ENCODE measurements around the gene TBC1D2.

The TBC1D2 gene

GRCh38 chr9:98154678-98155077 lies 100.8 kb downstream of the TBC1D2 start:
- no peak overlapping the region for H3K9ac ChIP-seq (ENCODE audit: low read length)
- no peak overlapping the region for H3K4me3 ChIP-seq (ENCODE audit: insufficient read depth, low read length, poor library complexity, severe bottlenecking)
- H3F3A ChIP-seq (ENCODE audit: insufficient read depth): no peaks in the 10 kb centered on the region
- no peaks in the 10 kb centered on the region for H3K9me3 ChIP-seq (ENCODE audit: insufficient read depth, low read length)
- no peak for TF ChIP-seq CTCF (IDR thresholded peaks at IDR 0.05; ENCODE audit: insufficient read depth, low read length, poor library complexity, severe bottlenecking)
- no peaks in the 10 kb centered on the region for H3K27me3 ChIP-seq (ENCODE audit: low read length)
- H4K20me1 ChIP-seq (ENCODE audit: low read depth, low read length): no peaks in the 10 kb centered on the region
- no peak overlapping the region for H2AFZ ChIP-seq (ENCODE audit: low read depth, low read length, severe bottlenecking)
- H3K27ac ChIP-seq (ENCODE audit: low read depth, low read length): no peak overlapping the region
- H3K79me2 ChIP-seq (ENCODE audit: insufficient read depth, low read length): no peaks in the 10 kb centered on the region
- H3K4me2 ChIP-seq (ENCODE audit: low read depth, low read length, poor library complexity, severe bottlenecking): no peak overlapping the region
- H3K9me2 ChIP-seq (replicated peaks; ENCODE audit: insufficient read depth, low read length): no peaks in the 10 kb centered on the region
- H3K36me3 ChIP-seq (ENCODE audit: low read length): no peaks in the 10 kb centered on the region

- Histone ChIP-seq H3K27ac (ENCODE audit: low read depth, low read length) (no peak overlapping the region), H3K4me3 (ENCODE audit: insufficient read depth, low read length, poor library complexity, severe bottlenecking) (no peak overlapping the region), H3K79me2 (ENCODE audit: insufficient read depth, low read length) (no peaks in the 10 kb centered on the region), H3K4me2 (ENCODE audit: low read depth, low read length, poor library complexity, severe bottlenecking) (no peak overlapping the region), H4K20me1 (ENCODE audit: low read depth, low read length) (no peaks in the 10 kb centered on the region), H3K9ac (ENCODE audit: low read length) (no peak overlapping the region), H3F3A (ENCODE audit: insufficient read depth) (no peaks in the 10 kb centered on the region), H3K9me2 (replicated peaks; ENCODE audit: insufficient read depth, low read length) (no peaks in the 10 kb centered on the region), H3K27me3 (ENCODE audit: low read length) (no peaks in the 10 kb centered on the region), H2AFZ (ENCODE audit: low read depth, low read length, severe bottlenecking) (no peak overlapping the region), H3K36me3 (ENCODE audit: low read length) (no peaks in the 10 kb centered on the region), H3K9me3 (ENCODE audit: insufficient read depth, low read length) (no peaks in the 10 kb centered on the region)
- TF ChIP-seq EZH2phosphoT487 (conservative IDR thresholded peaks at IDR 0.05; ENCODE audit: low read length) (no peak), CTCF (IDR thresholded peaks at IDR 0.05; ENCODE audit: insufficient read depth, low read length, poor library complexity, severe bottlenecking) (no peak)
Measured at GRCh38 chr9:98152526-98152925, 102.9 kb downstream of the TBC1D2 start.

GRCh38 chr9:98150721-98151120 lies 104.7 kb downstream of the TBC1D2 start:
- Histone ChIP-seq H3K79me2 (ENCODE audit: insufficient read depth, low read length) (no peaks in the 10 kb centered on the region), H4K20me1 (ENCODE audit: low read depth, low read length) (no peaks in the 10 kb centered on the region), H3K27ac (ENCODE audit: low read depth, low read length) (no peak overlapping the region), H3K27me3 (ENCODE audit: low read length) (no peaks in the 10 kb centered on the region), H3K9me3 (ENCODE audit: insufficient read depth, low read length) (no peaks in the 10 kb centered on the region), H3K9me2 (replicated peaks; ENCODE audit: insufficient read depth, low read length) (no peaks in the 10 kb centered on the region), H3K9ac (ENCODE audit: low read length) (no peak overlapping the region), H3K4me2 (ENCODE audit: low read depth, low read length, poor library complexity, severe bottlenecking) (no peak overlapping the region), H3K4me3 (ENCODE audit: insufficient read depth, low read length, poor library complexity, severe bottlenecking) (no peak overlapping the region), H2AFZ (ENCODE audit: low read depth, low read length, severe bottlenecking) (no peak overlapping the region), H3F3A (ENCODE audit: insufficient read depth) (no peaks in the 10 kb centered on the region), H3K36me3 (ENCODE audit: low read length) (no peaks in the 10 kb centered on the region)
- no peak for TF ChIP-seq CTCF (IDR thresholded peaks at IDR 0.05; ENCODE audit: insufficient read depth, low read length, poor library complexity, severe bottlenecking)
- TF ChIP-seq EZH2phosphoT487 (conservative IDR thresholded peaks at IDR 0.05; ENCODE audit: low read length): no peak

- Histone ChIP-seq H3K79me2 (ENCODE audit: insufficient read depth, low read length) (no peaks in the 10 kb centered on the region), H3F3A (ENCODE audit: insufficient read depth) (no peaks in the 10 kb centered on the region), H3K4me2 (ENCODE audit: low read depth, low read length, poor library complexity, severe bottlenecking) (no peak overlapping the region), H3K9ac (ENCODE audit: low read length) (no peak overlapping the region), H3K27me3 (ENCODE audit: low read length) (no peaks in the 10 kb centered on the region), H2AFZ (ENCODE audit: low read depth, low read length, severe bottlenecking) (no peak overlapping the region), H3K4me3 (ENCODE audit: insufficient read depth, low read length, poor library complexity, severe bottlenecking) (no peak overlapping the region), H3K27ac (ENCODE audit: low read depth, low read length) (no peak overlapping the region), H4K20me1 (ENCODE audit: low read depth, low read length) (no peaks in the 10 kb centered on the region), H3K9me2 (replicated peaks; ENCODE audit: insufficient read depth, low read length) (no peaks in the 10 kb centered on the region), H3K36me3 (ENCODE audit: low read length) (no peaks in the 10 kb centered on the region), H3K9me3 (ENCODE audit: insufficient read depth, low read length) (no peaks in the 10 kb centered on the region)
- TF ChIP-seq EZH2phosphoT487 (conservative IDR thresholded peaks at IDR 0.05; ENCODE audit: low read length): no peak
- no peak for TF ChIP-seq CTCF (IDR thresholded peaks at IDR 0.05; ENCODE audit: insufficient read depth, low read length, poor library complexity, severe bottlenecking)
Measured at GRCh38 chr9:98150164-98150563, 105.3 kb downstream of the TBC1D2 start.

All from SU-DHL-6 (cell line).